OCI-LY1 (cell line): ENCODE data around the gene HDHD3.

ENCODE experiments used
- H2AFZ ChIP-seq: fragments of 200-600 bp; sonication (generic), shearing (Covaris generic); 2 replicates; pipeline ENCODE4 v1.6.0; 2014; ENCODE audit warnings: antibody characterized with exemption, mild to moderate bottlenecking, low read length
- H3F3A ChIP-seq: fragments of 200-600 bp; sonication (generic), shearing (Covaris generic); 2 replicates; pipeline ENCODE4 v1.6.0; 2014; ENCODE audit warnings: mild to moderate bottlenecking, antibody characterized with exemption, low read length, moderate library complexity; ENCODE audit not compliant: insufficient read depth
- H3K27ac ChIP-seq: fragments of 200-600 bp; sonication (generic); 2 replicates; pipeline ENCODE4 v1.5.1; 2014; ENCODE audit warnings: low read length, mixed run types, mild to moderate bottlenecking, low read depth; ENCODE audit not compliant: poor library complexity, severe bottlenecking
- H3K27me3 ChIP-seq: fragments of 200-600 bp; sonication (generic); 2 replicates; pipeline ENCODE4 v1.6.0; 2014; ENCODE audit warnings: antibody characterized with exemption, mild to moderate bottlenecking, low read length, moderate library complexity; ENCODE audit not compliant: insufficient read depth
- H3K36me3 ChIP-seq: fragments of 200-600 bp; sonication (generic); 2 replicates; pipeline ENCODE4 v1.6.1; 2014; ENCODE audit warnings: mild to moderate bottlenecking, antibody characterized with exemption, low read length, moderate library complexity, mixed read lengths; ENCODE audit not compliant: insufficient read depth
- H3K4me1 ChIP-seq: fragments of 200-600 bp; sonication (generic); 2 replicates; pipeline ENCODE4 v1.5.1; 2014; ENCODE audit warnings: mild to moderate bottlenecking, low read length, moderate library complexity; ENCODE audit not compliant: insufficient read depth, severe bottlenecking
- H3K4me2 ChIP-seq: fragments of 200-600 bp; sonication (generic), shearing (Covaris generic); 2 replicates; pipeline ENCODE4 v1.6.1; 2014; ENCODE audit warnings: low read length
- H3K4me3 ChIP-seq: fragments of 200-600 bp; sonication (generic); 2 replicates; pipeline ENCODE4 v1.5.1; 2014; ENCODE audit warnings: low read length, low read depth, mild to moderate bottlenecking, mixed read lengths; ENCODE audit not compliant: poor library complexity, severe bottlenecking
- H3K79me2 ChIP-seq: fragments of 200-600 bp; shearing (Covaris generic); 2 replicates; pipeline ENCODE4 v1.6.1; 2016; ENCODE audit warnings: mixed run types, low read length, mixed read lengths; ENCODE audit not compliant: insufficient read depth
- H3K9ac ChIP-seq: fragments of 200-600 bp; sonication (generic), shearing (Covaris generic); 2 replicates; pipeline ENCODE4 v1.6.1; 2014; ENCODE audit warnings: mild to moderate bottlenecking, low read length, mixed read lengths
- H3K9me2 ChIP-seq: fragments of 200-600 bp; sonication (generic), shearing (Covaris generic); 2 replicates; pipeline ENCODE4 v1.6.1; 2014; ENCODE audit warnings: low read depth, mild to moderate bottlenecking, low read length, mixed read lengths
- H3K9me3 ChIP-seq: fragments of 200-600 bp; shearing (Covaris generic); 2 replicates; pipeline ENCODE4 v1.6.1; 2014; ENCODE audit warnings: low read length, mixed read lengths
- H4K20me1 ChIP-seq: fragments of 200-600 bp; sonication (generic), shearing (Covaris generic); 2 replicates; pipeline ENCODE4 v1.6.0; 2016; ENCODE audit warnings: mild to moderate bottlenecking, low read length; ENCODE audit not compliant: insufficient read depth
- CTCF ChIP-seq: fragments of 200-600 bp; sonication (generic), shearing (Covaris generic); IDR thresholded peaks from 2 replicates; pipeline ENCODE4 v1.5.1; 2017; ENCODE audit warnings: mild to moderate bottlenecking, antibody characterized with exemption, low read length, moderate library complexity, mixed read lengths
- EZH2 ChIP-seq: fragments of 200-600 bp; sonication (generic), shearing (Covaris generic); IDR thresholded peaks from 2 replicates; pipeline ENCODE4 v1.8.0; 2017; ENCODE audit warnings: borderline replicate concordance, mixed run types, mild to moderate bottlenecking, antibody characterized with exemption, low read length, moderate library complexity, mixed read lengths

The HDHD3 gene

GRCh38 chr9:113373676-113374392, 3.0 kb downstream of the HDHD3 start:
- Histone ChIP-seq H3K27ac (no peak overlapping the region), H3K36me3 (peaks cover 33% of the 10 kb centered on the region), H3K4me3 (no peak overlapping the region), H3K9me2 (no peaks in the 10 kb centered on the region), H3K79me2 (no peaks in the 10 kb centered on the region), H3K27me3 (no peaks in the 10 kb centered on the region), H3K4me2 (no peak overlapping the region), H3K4me1 (peaks cover 12% of the 10 kb centered on the region), H3K9ac (no peak overlapping the region), H3F3A (no peaks in the 10 kb centered on the region), H2AFZ (no peak overlapping the region), H4K20me1 (no peaks in the 10 kb centered on the region), H3K9me3 (no peaks in the 10 kb centered on the region)
- no peak for TF ChIP-seq CTCF
- no peak for TF ChIP-seq EZH2

- Histone ChIP-seq H3K9ac (no peak overlapping the region), H3K4me2 (no peak overlapping the region), H3K9me2 (no peaks in the 10 kb centered on the region), H3K36me3 (peaks cover 36% of the 10 kb centered on the region), H3K27ac (no peak overlapping the region), H3K79me2 (no peaks in the 10 kb centered on the region), H3K9me3 (no peaks in the 10 kb centered on the region), H3K27me3 (no peaks in the 10 kb centered on the region), H3K4me1 (peaks cover 12% of the 10 kb centered on the region), H2AFZ (no peak overlapping the region), H4K20me1 (no peaks in the 10 kb centered on the region), H3K4me3 (no peak overlapping the region), H3F3A (no peaks in the 10 kb centered on the region)
- TF ChIP-seq CTCF (no peak), EZH2 (no peak)
These were observed 3.5 kb downstream of the HDHD3 start for GRCh38 chr9:113373256-113373655.

DNA sequence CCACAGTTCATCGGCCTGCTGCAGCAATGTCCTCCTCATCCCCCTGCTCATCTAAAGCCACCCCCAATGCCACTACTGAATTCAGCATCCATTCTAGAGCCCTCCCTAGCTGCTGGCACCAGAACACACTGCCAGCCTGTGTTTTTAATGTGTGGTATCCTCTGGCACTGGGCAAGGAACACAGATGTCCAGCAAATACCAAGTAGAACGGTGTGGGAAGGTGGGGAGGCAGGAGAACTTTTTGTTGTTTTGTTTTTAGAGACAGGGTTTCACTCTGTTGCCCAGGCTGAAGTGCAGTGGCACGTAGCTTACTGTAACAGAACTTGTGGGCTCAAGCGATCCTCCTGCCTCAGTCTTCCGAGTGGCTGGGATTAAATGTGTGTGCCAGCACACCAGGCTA, 4.7 kb downstream of the HDHD3 start:
- no peaks in the 10 kb centered on the region for H3K9me2 ChIP-seq
- TF ChIP-seq CTCF (no peak), EZH2 (no peak)
- no peak overlapping the region for H3K4me3 ChIP-seq
- H3K79me2 ChIP-seq, result no peaks in the 10 kb centered on the region
- no peak overlapping the region for H3K9ac ChIP-seq
- peaks cover 9% of the 10 kb centered on the region for H3K4me1 ChIP-seq
- H3K27me3 ChIP-seq, result no peaks in the 10 kb centered on the region
- H2AFZ ChIP-seq, result no peak overlapping the region
- no peaks in the 10 kb centered on the region for H3F3A ChIP-seq
- no peak overlapping the region for H3K27ac ChIP-seq
- no peaks in the 10 kb centered on the region for H4K20me1 ChIP-seq
- H3K4me2 ChIP-seq, result no peak overlapping the region
- peaks cover 36% of the 10 kb centered on the region for H3K36me3 ChIP-seq
- no peaks in the 10 kb centered on the region for H3K9me3 ChIP-seq
